Measurements from ENCODE around the gene RAC3.

Gene RAC3

GRCh38 chr17:81995463-81996231, 35.8 kb upstream of the RAC3 start:
- Histone ChIP-seq H3K4me1 (ENCODE audit: insufficient read depth, insufficient read length) (peaks cover 55% of the 10 kb centered on the region), H3K27me3 (ENCODE audit: insufficient read depth, insufficient read length) (no peaks in the 10 kb centered on the region), H3K36me3 (ENCODE audit: insufficient read depth, insufficient read length, low read length) (peaks cover 39% of the 10 kb centered on the region), H3K9ac (ENCODE audit: insufficient read length, low read depth) (peak overlapping the region; percentile 18), H3K9me3 (ENCODE audit: insufficient read depth, low read length) (no peaks in the 10 kb centered on the region; the same call in 1 of the 2 replicates), H3K4me3 (ENCODE audit: insufficient read length, low read depth) (no peak overlapping the region)
- TF ChIP-seq ZNF274 (IDR thresholded peaks at IDR 0.05; ENCODE audit: low read depth, low read length) (no peak), YY1 (IDR thresholded peaks at IDR 0.05; ENCODE audit: insufficient read depth, insufficient read length) (no peak), SUZ12 (IDR thresholded peaks at IDR 0.05; ENCODE audit: extremely low read depth, insufficient read depth, insufficient read length) (no peak)
- DNase-seq (ENCODE audit: low read depth, low spot score), result no peak

GRCh38 chr17:81996232-81996756, 35.2 kb upstream of the RAC3 start:
- H3K4me3 ChIP-seq (ENCODE audit: insufficient read length, low read depth), result no peak overlapping the region
- TF ChIP-seq ZNF274 (IDR thresholded peaks at IDR 0.05; ENCODE audit: low read depth, low read length), result no peak
- TF ChIP-seq YY1 (IDR thresholded peaks at IDR 0.05; ENCODE audit: insufficient read depth, insufficient read length), result no peak
- no peak for TF ChIP-seq SUZ12 (IDR thresholded peaks at IDR 0.05; ENCODE audit: extremely low read depth, insufficient read depth, insufficient read length)
- H3K9ac ChIP-seq (ENCODE audit: insufficient read length, low read depth), result no peak overlapping the region
- no peaks in the 10 kb centered on the region for H3K9me3 ChIP-seq (ENCODE audit: insufficient read depth, low read length)
- H3K27me3 ChIP-seq (ENCODE audit: insufficient read depth, insufficient read length), result no peaks in the 10 kb centered on the region
- H3K36me3 ChIP-seq (ENCODE audit: insufficient read depth, insufficient read length, low read length), result peaks cover 38% of the 10 kb centered on the region
- DNase-seq (ENCODE audit: low read depth, low spot score), result no peak
- peaks cover 53% of the 10 kb centered on the region for H3K4me1 ChIP-seq (ENCODE audit: insufficient read depth, insufficient read length)

- H3K4me1 ChIP-seq (ENCODE audit: insufficient read depth, insufficient read length), result peaks cover 47% of the 10 kb centered on the region
- H3K9ac ChIP-seq (ENCODE audit: insufficient read length, low read depth), result no peak overlapping the region
- no peaks in the 10 kb centered on the region for H3K27me3 ChIP-seq (ENCODE audit: insufficient read depth, insufficient read length)
- H3K9me3 ChIP-seq (ENCODE audit: insufficient read depth, low read length), result no peaks in the 10 kb centered on the region
- H3K36me3 ChIP-seq (ENCODE audit: insufficient read depth, insufficient read length, low read length), result peaks cover 38% of the 10 kb centered on the region
- TF ChIP-seq YY1 (IDR thresholded peaks at IDR 0.05; ENCODE audit: insufficient read depth, insufficient read length) (no peak), ZNF274 (IDR thresholded peaks at IDR 0.05; ENCODE audit: low read depth, low read length) (no peak), SUZ12 (IDR thresholded peaks at IDR 0.05; ENCODE audit: extremely low read depth, insufficient read depth, insufficient read length) (no peak)
- DNase-seq (ENCODE audit: low read depth, low spot score), result no peak
- no peak overlapping the region for H3K4me3 ChIP-seq (ENCODE audit: insufficient read length, low read depth)
Measured at GRCh38 chr17:81996757-81997441, 34.6 kb upstream of the RAC3 start.

GRCh38 chr17:81998212-81998611, 33.3 kb upstream of the RAC3 start:
- no peak for TF ChIP-seq ZNF274 (IDR thresholded peaks at IDR 0.05; ENCODE audit: low read depth, low read length)
- TF ChIP-seq YY1 (IDR thresholded peaks at IDR 0.05; ENCODE audit: insufficient read depth, insufficient read length), result no peak
- no peak for TF ChIP-seq SUZ12 (IDR thresholded peaks at IDR 0.05; ENCODE audit: extremely low read depth, insufficient read depth, insufficient read length)
- Histone ChIP-seq H3K9me3 (ENCODE audit: insufficient read depth, low read length) (no peaks in the 10 kb centered on the region), H3K4me3 (ENCODE audit: insufficient read length, low read depth) (no peak overlapping the region), H3K27me3 (ENCODE audit: insufficient read depth, insufficient read length) (no peaks in the 10 kb centered on the region), H3K4me1 (ENCODE audit: insufficient read depth, insufficient read length) (peaks cover 41% of the 10 kb centered on the region), H3K36me3 (ENCODE audit: insufficient read depth, insufficient read length, low read length) (peaks cover 38% of the 10 kb centered on the region), H3K9ac (ENCODE audit: insufficient read length, low read depth) (no peak overlapping the region)
- no peak for DNase-seq (ENCODE audit: low read depth, low spot score)

- no peak overlapping the region for H3K9ac ChIP-seq (ENCODE audit: insufficient read length, low read depth)
- TF ChIP-seq ZNF274 (IDR thresholded peaks at IDR 0.05; ENCODE audit: low read depth, low read length) (no peak), SUZ12 (IDR thresholded peaks at IDR 0.05; ENCODE audit: extremely low read depth, insufficient read depth, insufficient read length) (no peak), YY1 (IDR thresholded peaks at IDR 0.05; ENCODE audit: insufficient read depth, insufficient read length) (no peak)
- peaks cover 40% of the 10 kb centered on the region for H3K4me1 ChIP-seq (ENCODE audit: insufficient read depth, insufficient read length)
Measured at GRCh38 chr17:81998691-81999438, 32.6 kb upstream of the RAC3 start.

GRCh38 chr17:81999587-81999975, 31.9 kb upstream of the RAC3 start:
- peaks cover 29% of the 10 kb centered on the region for H3K36me3 ChIP-seq (ENCODE audit: insufficient read depth, insufficient read length, low read length)
- no peak for DNase-seq (ENCODE audit: low read depth, low spot score)
- no peak overlapping the region for H3K4me3 ChIP-seq (ENCODE audit: insufficient read length, low read depth)
- no peak overlapping the region for H3K9ac ChIP-seq (ENCODE audit: insufficient read length, low read depth)
- H3K4me1 ChIP-seq (ENCODE audit: insufficient read depth, insufficient read length), result peaks cover 40% of the 10 kb centered on the region
- no peaks in the 10 kb centered on the region for H3K27me3 ChIP-seq (ENCODE audit: insufficient read depth, insufficient read length)
- TF ChIP-seq SUZ12 (IDR thresholded peaks at IDR 0.05; ENCODE audit: extremely low read depth, insufficient read depth, insufficient read length) (no peak), YY1 (IDR thresholded peaks at IDR 0.05; ENCODE audit: insufficient read depth, insufficient read length) (no peak), ZNF274 (IDR thresholded peaks at IDR 0.05; ENCODE audit: low read depth, low read length) (no peak)
- H3K9me3 ChIP-seq (ENCODE audit: insufficient read depth, low read length), result no peaks in the 10 kb centered on the region

More at GRCh38 chr17:81998691-81999438, 32.6 kb upstream of the RAC3 start:
- Histone ChIP-seq H3K36me3 (ENCODE audit: insufficient read depth, insufficient read length, low read length) (peaks cover 32% of the 10 kb centered on the region), H3K4me3 (ENCODE audit: insufficient read length, low read depth) (no peak overlapping the region), H3K27me3 (ENCODE audit: insufficient read depth, insufficient read length) (no peaks in the 10 kb centered on the region), H3K9me3 (ENCODE audit: insufficient read depth, low read length) (no peaks in the 10 kb centered on the region)
- DNase-seq (ENCODE audit: low read depth, low spot score), result no peak
